ENCODE measurements around the gene TNRC6B.
"Not testable (repeated sequence)": the region's sequence is repeated elsewhere in the genome, so short reads cannot be mapped to it uniquely, and the experiment has no call there.

Gene TNRC6B, protein sequence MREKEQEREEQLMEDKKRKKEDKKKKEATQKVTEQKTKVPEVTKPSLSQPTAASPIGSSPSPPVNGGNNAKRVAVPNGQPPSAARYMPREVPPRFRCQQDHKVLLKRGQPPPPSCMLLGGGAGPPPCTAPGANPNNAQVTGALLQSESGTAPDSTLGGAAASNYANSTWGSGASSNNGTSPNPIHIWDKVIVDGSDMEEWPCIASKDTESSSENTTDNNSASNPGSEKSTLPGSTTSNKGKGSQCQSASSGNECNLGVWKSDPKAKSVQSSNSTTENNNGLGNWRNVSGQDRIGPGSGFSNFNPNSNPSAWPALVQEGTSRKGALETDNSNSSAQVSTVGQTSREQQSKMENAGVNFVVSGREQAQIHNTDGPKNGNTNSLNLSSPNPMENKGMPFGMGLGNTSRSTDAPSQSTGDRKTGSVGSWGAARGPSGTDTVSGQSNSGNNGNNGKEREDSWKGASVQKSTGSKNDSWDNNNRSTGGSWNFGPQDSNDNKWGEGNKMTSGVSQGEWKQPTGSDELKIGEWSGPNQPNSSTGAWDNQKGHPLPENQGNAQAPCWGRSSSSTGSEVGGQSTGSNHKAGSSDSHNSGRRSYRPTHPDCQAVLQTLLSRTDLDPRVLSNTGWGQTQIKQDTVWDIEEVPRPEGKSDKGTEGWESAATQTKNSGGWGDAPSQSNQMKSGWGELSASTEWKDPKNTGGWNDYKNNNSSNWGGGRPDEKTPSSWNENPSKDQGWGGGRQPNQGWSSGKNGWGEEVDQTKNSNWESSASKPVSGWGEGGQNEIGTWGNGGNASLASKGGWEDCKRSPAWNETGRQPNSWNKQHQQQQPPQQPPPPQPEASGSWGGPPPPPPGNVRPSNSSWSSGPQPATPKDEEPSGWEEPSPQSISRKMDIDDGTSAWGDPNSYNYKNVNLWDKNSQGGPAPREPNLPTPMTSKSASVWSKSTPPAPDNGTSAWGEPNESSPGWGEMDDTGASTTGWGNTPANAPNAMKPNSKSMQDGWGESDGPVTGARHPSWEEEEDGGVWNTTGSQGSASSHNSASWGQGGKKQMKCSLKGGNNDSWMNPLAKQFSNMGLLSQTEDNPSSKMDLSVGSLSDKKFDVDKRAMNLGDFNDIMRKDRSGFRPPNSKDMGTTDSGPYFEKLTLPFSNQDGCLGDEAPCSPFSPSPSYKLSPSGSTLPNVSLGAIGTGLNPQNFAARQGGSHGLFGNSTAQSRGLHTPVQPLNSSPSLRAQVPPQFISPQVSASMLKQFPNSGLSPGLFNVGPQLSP (N-terminal part only)

DNA sequence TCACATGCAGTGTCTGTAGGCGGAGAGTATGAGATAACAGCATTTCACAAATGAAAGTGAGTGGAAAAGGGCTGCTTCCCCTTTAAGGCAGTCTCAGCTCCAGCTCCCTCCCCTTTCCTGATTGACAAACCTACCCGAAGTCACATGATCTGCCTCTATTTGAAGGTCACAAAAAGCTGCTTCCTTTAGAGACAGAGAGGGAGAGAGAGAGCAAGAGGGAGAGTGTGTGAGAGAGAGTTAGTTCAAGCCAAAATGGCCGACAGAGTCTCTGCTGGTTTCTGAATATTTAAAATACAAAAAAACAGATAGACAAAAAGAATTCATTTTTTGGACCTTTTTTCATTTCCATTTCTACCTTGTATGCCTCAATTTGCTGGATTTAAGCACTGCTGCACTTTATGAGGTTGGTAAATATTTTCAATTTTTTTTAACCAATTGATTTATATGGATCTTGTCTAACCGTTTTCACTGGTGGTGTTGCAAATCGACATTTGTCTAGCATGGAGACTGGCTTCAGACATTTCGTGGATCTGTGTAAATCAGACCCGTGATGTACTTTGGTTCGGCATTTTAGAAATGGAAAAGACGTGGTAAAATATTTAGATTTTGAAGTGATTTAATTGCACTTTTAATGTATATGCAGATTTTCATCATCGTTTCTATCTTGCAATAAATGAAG lies at the start of gene TNRC6B:
TNRC6B (plus strand) TSS at position 188 of the 679 bp plus-strand sequence; CDS start at position 399, 211 bp downstream.
- peak; percentile 87 for DNase-seq

DNA sequence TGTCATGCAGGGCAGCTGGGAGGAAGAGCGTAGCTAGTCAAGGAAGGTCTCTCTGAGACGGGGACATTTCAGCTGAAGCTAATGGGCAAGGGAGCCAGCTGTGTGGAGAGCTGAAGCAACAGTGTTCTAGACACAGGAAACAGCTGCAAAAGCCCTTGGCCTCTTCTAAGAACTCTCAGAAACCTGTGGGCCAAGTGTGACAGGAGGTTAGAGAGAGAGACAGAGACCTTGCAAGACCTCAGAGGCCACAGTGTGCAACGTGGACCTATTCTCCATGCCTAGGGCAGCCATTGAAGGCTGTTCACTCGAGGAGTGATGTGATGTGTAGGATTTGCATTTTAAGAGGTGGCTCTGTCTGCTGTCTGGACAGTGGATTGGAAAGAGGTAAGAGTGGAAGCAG lies 48.7 kb upstream of the TNRC6B start:
- no peak for DNase-seq

DNA sequence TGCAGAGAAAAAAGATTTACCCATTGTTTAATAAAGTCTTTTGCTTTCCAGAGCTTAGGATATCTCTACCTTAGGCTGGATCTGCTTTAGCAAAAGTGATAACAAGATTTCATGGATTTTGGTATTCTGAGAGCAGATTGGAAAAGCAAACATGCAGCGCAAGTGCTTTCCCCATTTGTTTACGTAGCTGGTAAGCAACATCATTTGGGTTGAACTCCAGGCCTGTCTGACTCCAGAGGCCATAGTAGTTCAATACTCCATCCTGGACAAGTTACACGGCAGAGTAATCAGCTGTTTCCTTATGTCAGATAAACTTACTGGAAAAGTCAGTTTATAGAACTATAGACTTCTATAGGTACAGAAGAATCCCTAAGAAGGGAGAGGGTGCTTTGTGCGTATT lies 40.6 kb upstream of the TNRC6B start:
- no peak for DNase-seq

DNA sequence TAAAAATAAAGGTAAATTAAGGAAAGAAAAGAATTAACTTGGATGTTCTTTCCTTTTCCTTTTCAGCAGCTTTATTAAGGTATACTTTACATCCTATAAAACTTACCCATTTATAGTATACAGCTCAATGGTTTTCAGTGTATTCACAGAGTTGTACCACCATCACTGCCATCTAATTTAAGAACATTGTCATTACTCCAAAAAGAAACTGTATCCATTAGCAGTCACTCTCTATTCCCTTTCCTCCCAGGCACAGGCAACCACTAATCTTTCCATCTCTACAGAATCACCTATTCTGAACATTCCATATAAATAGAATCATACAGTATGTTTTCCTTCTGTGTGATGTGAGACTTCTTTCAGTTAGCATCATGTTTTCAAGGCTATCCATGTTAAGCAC lies 38.9 kb upstream of the TNRC6B start:
- no peak for DNase-seq

DNA sequence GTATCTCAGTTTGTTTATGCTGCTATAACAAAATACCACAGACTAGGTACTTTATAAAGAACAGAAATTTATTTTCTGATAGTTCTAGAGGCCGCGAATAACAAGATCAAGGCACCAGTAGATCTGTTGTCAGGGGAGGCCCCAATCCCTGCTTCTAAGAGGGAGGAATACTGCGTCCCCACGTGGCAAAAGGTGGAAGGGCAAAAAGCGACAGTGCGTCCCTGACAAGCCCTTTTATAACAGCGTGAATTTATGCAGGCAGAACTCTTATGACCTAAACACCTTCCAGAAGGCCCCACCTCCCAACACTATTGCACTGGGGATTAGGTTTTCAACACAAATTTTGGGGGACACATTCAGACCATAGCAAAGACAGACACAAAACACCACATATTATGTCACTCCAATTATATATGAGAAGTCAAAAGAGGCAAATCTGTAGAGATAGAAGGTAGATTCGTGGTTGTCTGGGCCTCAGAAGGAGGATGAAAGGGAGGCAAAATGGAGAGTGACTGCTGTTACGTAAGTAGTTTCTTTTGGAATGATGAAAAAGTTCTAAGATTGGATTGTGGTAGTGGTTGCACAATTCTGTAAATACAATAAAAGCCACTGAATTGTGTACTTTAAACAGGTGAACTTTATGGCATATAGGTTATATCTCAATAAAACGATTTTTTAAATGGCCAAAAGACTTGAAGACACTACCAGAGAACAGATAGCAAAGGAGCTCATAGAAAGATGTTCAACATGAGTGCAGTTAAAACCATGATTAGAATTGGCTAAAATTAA lies 30.1 kb upstream of the TNRC6B start:
- DNase-seq: no peak

DNA sequence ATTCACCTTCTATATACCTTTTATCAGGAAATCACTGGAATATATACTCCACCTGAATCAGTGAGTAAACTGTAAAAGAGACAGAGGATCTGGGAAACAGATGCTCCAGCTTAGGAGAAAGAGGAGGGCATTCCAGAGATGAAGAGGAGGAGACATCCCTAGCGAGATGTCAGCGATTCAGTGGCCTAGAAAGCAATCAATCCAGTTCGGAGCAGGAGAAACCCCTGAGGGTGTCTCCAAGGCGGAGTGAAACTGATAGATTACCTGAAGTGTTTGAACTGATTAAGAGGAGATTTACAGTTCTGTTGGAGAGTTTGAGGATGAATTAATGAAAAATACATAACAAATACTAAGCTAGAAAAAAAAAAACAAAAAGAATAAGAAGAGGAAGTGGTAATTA lies 24.5 kb upstream of the TNRC6B start:
- DNase-seq: no peak

DNA sequence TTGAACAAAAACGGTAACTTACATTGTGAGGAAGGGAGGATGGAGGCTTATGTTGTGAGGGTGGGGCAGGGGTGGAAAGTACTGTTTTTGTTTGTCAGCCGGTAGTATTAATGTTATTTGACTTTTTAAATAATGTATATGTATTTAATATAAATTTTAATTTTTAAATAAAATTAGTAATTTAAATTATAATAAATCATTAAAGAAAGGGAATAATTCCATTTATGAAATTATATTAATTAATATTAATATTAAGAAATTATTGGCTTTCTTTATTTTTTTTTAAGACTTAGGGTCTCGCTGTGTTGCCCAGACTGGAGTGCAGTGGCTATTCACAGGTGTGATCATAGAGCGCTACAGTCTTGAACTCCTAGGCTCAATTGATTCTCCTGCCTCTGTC lies 24.0 kb upstream of the TNRC6B start:
- DNase-seq: no peak

DNA sequence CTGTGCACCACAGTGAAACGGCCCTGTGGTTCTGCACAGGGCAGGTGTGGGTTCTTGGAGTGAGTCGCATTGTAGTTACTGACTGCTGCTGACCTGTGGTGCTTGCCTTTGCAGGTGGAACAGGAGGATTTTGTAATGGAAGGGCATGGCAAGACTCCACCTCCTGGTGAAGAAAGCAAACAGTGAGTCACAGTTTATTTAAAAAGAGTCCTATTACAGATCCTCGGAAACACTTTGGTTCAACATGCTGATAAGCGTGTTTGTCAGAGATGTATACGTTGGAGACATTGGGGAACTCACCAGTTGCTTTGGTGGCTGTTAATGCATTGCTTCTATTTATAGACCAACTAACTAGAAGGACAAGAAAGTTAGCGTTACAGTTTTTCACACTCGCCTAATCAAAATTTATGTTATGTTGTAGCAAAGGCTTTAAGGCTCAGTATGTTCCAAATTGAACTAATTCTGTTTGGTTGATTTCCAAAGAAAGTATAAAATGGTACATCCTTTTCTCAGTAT lies 21.7 kb upstream of the TNRC6B start:
- peak; percentile 60 for DNase-seq

DNA sequence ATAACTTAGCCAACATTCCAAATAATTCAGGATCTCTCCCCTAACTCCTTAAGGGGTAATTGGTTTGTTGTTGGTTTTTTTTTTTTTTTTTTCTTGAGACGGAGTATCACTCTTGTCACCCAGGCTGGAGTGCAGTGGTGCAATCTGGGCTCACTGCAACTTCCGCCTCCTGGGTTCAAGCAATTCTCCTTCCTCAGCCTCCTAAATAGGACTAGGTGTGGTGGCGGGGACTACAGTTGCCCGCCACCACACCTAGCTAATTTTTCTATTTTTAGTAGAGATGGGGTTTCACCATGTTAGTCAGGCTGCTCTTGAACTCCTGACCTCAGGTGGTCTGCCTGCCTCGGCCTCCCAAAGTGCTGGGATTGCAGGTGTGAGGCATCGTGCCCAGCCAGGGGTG lies 21.0 kb upstream of the TNRC6B start:
- DNase-seq: not testable (repeated sequence)

DNA sequence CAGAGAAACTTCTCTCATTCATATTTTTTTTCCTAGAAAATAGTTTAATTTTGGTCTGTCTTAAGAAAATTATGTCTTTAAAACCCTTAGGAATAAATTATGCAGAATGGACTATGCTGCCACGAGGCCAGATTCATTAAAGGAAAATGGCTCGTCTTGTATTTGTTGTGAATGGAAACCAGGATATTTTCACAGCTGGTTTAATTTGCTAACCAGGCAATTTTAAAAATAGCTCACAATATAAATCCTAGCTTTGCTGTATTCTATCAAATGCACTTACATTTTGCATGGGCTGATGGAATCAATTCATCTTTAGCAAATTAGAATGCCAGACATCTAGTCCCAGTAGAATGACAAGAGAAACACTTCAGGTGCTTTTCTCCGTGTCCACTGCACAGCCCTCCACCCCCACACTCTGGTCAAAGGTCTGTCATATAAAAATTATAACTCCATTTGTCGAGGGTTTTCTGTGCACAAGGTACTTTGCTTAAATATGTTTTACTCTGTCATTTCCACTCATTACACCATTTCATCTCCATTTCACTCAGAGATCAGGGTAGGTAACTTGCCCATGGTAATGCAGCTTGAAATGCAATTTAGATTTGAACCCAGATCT lies 20.3 kb upstream of the TNRC6B start:
- no peak for DNase-seq

DNA sequence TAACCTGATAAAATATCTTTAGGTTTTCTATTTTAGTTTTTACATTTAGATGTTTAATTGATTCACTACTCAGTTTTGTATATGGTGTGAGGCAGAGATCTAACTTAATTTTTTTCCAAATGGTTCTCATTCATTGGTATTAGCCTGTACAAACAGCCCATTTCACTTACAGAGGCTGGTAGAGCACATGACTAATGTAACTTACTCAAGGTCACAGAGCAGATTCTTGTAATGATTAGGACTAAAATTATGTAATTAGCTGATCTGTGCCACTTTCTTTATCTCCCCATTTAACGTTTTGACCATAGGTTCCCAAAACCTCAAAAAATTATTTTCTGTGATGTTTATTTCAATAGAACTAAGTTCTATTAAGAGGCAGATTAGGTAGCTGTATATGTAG lies 16.5 kb upstream of the TNRC6B start:
- no peak for DNase-seq

DNA sequence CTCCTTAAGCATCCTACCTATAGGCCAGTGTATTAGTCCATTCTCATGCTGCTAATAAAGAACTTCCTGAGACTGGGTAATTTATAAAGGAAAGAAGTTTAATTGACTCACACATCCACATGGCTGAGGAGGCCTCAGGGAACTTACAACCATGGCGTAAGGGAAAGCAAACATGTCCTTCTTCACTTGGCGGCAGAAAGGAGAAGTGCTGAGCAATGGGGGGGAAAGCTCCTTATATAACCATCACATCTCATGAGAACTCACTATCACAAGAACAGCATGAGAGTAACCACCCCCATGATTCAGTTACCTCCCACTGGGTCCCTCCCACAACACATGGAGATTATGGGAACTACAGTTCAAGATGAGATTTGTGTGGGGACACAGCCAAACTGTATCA lies 12.2 kb upstream of the TNRC6B start:
- DNase-seq: not testable (repeated sequence)

DNA sequence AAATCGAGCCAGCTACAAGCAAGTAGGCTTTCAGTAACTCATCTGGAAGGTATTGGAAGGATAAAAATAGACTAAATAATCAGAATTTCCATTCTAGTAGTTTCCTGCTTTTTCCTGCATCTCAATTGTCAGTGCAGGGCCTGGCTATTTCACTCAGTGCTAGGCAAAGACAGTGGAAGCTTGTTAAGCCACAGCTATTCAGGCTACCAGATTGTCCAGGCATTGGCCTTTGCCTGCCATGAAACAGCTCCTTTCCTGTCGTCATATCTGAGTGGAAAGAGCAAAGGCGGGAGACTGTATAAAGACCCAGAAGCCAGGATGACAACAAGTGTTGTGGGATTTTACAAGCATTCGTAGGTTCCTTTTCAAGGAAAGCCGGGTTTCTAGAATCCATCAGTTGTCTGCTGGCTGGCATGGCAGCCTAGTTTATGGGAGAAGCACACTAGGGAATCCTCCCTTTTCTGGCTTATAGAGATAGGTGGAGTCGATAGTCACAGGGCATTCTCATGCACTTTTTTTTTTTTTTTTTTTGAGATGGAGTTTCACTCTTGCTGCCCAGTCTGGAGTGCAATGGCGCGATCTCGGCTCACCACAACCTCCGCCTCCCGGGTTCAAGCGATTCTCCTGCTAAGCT lies 2.0 kb upstream of the TNRC6B start:
- no peak for DNase-seq

DNA sequence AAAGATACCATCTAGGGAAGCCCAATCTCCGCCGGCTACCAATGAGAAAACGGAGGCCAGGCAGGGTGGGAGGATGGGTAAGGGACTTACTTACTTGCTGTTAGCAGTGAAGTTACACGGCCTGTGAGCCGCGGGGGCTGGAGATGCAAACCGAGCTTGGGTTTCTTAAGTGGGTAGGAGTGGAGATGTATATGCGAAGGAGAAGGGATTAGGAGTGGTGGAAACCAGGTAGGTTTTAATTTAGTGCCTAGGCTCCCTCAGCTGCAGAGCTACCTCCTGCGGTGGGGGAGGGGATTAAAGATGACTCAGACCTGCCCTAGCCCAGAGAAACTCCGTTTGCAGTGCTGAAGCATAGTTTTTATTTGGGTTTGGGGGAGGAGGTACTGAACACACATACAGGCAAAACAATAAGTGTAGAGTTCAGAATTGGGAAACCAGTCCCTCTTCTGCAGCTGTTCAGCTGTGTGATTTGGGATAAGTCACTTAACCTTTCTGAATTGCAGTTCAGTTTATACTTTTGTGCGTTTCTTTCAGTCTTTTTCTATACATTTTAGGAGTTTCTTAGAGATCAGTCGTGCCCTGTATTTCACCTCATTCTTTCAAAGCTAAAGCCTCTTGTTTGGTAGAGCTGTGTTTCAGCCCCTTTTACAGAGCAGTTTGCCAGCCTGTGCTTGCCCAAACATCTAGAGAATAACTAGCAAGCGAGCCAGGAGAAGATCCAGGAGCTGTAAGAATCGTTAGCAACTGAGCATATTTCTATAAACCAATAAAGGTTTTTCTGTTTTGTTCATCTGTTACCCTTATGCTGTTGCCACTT lies 596 bp upstream of the TNRC6B start:
- DNase-seq: no peak

DNA sequence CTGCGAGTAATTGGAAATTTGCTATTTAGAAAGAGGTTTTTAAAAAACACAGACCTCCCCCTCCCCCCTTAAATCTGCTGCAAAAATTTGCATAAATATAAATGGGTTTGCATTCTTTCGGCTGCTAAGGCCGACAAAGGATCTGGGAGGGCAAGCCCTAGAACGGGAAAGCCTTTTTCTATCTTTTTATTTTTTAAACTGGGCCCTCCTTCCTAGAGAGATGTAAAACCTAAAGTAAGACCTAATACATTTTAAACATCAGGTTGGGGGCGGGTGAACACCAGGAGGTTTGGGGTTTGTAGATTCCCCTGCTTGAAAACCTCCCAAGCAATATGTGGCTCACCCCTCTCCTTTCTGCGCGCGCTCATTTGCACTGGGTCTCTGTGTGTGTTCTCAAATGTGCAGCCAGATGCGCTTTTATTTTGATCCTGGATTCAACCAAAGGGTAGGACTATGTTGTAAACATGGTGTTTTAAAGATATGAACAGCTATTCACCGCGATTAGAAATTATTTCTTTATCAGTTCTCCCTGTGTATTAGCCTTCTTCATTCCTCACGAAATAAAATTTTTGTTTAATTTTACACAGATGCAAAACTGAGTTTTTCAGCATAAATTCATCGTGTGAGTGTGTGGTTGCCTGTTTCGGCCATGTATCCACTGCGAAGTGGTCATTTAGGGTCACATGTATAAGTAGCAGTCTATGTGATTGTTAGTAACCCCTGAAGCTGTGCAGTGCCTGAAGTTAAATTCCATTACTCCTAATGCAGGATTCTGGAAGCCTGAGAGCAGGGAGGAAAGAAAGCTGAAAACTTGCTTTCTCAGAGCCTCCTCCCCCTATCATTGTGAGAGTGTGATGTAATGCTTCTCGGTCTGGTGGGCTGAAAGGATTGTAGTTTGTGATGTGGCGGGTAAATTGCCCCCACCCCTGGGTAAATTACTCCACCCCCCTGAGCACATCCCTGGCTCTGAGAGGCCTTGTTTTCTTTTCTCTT lies 988 bp downstream of the TNRC6B start:
- no peak for DNase-seq

DNA sequence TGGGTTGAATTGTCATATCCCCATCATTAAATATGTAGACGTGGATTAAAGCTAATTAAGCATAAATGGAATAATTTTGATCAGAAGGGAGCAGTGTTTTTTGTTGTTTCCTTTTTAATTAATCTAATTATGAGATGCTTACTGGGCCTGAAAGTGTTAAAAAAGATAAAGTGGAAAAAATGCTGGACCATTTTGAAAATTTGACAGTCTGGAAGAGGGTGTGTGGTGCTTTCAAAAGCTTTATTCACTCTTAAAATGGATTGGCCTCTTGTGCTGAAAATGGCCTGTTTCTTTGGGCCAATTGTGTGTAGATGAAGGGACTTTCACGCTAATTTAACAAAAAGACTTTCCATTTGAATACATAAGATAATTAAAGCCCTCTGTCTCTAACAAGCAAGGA lies 1.8 kb downstream of the TNRC6B start:
- no peak for DNase-seq

DNA sequence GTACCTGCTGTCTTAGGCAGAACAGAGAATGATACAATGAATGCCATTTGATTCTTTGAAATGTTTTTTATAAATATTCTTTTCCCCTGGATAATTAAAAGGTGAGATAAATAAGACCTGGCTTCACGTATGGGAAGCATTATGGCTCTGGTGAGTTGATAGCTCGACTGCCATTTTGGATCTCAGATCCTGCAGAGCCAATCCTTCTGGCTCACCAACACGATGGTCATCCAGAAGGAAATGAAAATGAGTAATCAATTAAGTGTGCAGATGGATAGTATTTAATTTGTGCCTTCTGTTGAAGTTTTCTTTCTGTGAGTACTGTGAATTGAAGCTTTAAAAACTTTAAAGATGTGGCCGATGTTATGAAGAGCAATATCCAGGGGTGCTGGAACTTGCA lies 2.7 kb downstream of the TNRC6B start:
- DNase-seq: no peak

DNA sequence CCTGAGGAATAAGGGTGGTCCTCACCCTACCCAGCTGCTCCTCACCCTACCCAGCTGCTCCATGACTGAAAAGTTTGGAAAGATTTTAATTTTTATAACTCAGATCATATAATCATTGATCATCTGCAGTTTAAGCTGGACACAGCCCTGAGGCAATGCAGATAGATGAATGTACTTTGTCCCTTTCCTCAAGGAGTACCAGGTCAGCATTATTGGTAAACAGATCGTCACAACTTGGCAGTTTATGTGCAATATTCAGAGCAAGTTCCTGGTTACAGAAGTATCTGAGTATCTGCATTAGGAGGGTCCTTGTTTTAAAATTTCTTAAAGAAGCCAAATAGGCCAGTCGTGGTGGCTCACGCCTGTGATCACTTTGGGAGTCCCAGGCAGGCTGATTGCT lies 3.6 kb downstream of the TNRC6B start:
- DNase-seq: no peak

Data from NCI-H2081 treated with DMSO at 0.1 percent for 48 hours (cell line).